GM12878 (cell line): Measurements from ENCODE around the gene ORM2. TPM values are rescaled to one million over a fixed set of nuclear protein-coding genes. Genes with fewer than 3 reads are reported as not detected.

Source experiments
- ATAC-seq: fragments of 200-7000 bp; cut with Tn5 transposase; 3 replicates; pipeline ENCODE4 v1.9.1; 2020; ENCODE audit warnings: mild to moderate bottlenecking, moderate library complexity
- BruUV-seq: library from RNA; stranded (reverse); fragments of 400-500 nt; replicated peaks from 2 replicates; lab custom pipeline; 2021; lab: Mats Ljungman, UMichigan
- CTCF ChIA-PET: fragments of 300-600 bp; sonication (Branson Sonifier 250); formaldehyde crosslinking; extraction: SDS; loops from one replicate; lab custom pipeline; 2021; ENCODE audit warnings: inconsistent platforms; lab: Yijun Ruan, JAX
- POLR2A ChIA-PET: fragments of 350-600 bp; formaldehyde crosslinking; extraction: SDS; loops from one replicate; lab custom pipeline; 2021; ENCODE audit warnings: inconsistent platforms; lab: Charles Lee
- RAD21 ChIA-PET: fragments of 300-600 bp; sonication (Branson Sonifier 250); formaldehyde crosslinking; loops from one replicate; lab custom pipeline; 2023; ENCODE audit warnings: antibody characterized with exemption; ENCODE audit not compliant: unreplicated experiment; lab: Charles Lee
- SMC1A ChIA-PET: fragments of 300-600 bp; sonication (Branson Sonifier 250); formaldehyde crosslinking; loops from one replicate; lab custom pipeline; 2023; ENCODE audit not compliant: unreplicated experiment, uncharacterized antibody; lab: Charles Lee
- DNase-seq: peaks from one replicate; pipeline ENCODE4 v3.0.0-alpha.2; 2011; ENCODE audit warnings: low read depth, low spot score
- FAIRE-seq: peaks from 3 replicates; lab custom pipeline; 2011; peaks lifted over from hg19 to GRCh38; lab: Jason Lieb, UNC
- H2AFZ ChIP-seq: 2 replicates; pipeline ENCODE4 v1.6.0; 2011; ENCODE audit warnings: low read depth, low read length, control low read depth; ENCODE audit not compliant: control insufficient read depth
- H3K27ac ChIP-seq: 2 replicates; pipeline ENCODE4 v1.5.1; 2011; ENCODE audit warnings: control low read depth; ENCODE audit not compliant: control insufficient read depth, insufficient read depth
- H3K27me3 ChIP-seq, 2 experiments: replicated peaks in 1 of 2; 2 replicates each; pipeline versions ENCODE4 v1.6.0 to v1.6.1; 2011; ENCODE audit warnings: low read length in 1 of 2; ENCODE audit not compliant: control insufficient read depth in 2 of 2, insufficient read depth in 2 of 2
- H3K36me3 ChIP-seq, 2 experiments: 2 replicates each; pipeline ENCODE4 v1.5.1; 2011; ENCODE audit warnings: low read length in 1 of 2; ENCODE audit not compliant: control insufficient read depth in 2 of 2, insufficient read depth in 2 of 2
- H3K4me1 ChIP-seq: 2 replicates; pipeline ENCODE4 v1.6.1; 2011; ENCODE audit warnings: mild to moderate bottlenecking, low read length, moderate library complexity, mixed read lengths; ENCODE audit not compliant: control insufficient read depth, insufficient read depth
- H3K4me2 ChIP-seq: 2 replicates; pipeline ENCODE4 v1.6.0; 2011; ENCODE audit warnings: control low read depth; ENCODE audit not compliant: control insufficient read depth, insufficient read depth
- H3K4me3 ChIP-seq: fragments of 200-600 bp; sonication (generic); 2 replicates; pipeline ENCODE4 v1.5.1; 2016
- H3K79me2 ChIP-seq: 2 replicates; pipeline ENCODE4 v1.6.0; 2011; ENCODE audit warnings: low read length; ENCODE audit not compliant: control insufficient read depth, insufficient read depth
- H3K9ac ChIP-seq: 2 replicates; pipeline ENCODE4 v1.8.0; 2011; ENCODE audit warnings: low read length, control low read depth, mixed read lengths; ENCODE audit not compliant: control insufficient read depth, insufficient read depth
- H3K9me3 ChIP-seq: replicated peaks from 3 replicates; pipeline ENCODE4 v1.5.1; 2011; ENCODE audit warnings: mild to moderate bottlenecking, low read length; ENCODE audit not compliant: control insufficient read depth, insufficient read depth
- H4K20me1 ChIP-seq: 2 replicates; pipeline ENCODE4 v1.6.0; 2011; ENCODE audit not compliant: control insufficient read depth, insufficient read depth
- ASH2L ChIP-seq: fragments of 300-600, 200-600 bp; sonication (generic); IDR thresholded peaks from 2 replicates; pipeline ENCODE4 v1.6.1; 2017; ENCODE audit warnings: low read depth, mild to moderate bottlenecking, borderline replicate concordance
- CEBPB ChIP-seq, 2 experiments: fragments of 150-350 bp in 1 of 2; IDR thresholded peaks; 2 replicates each; pipeline ENCODE4 v1.6.1; 2012 to 2014; ENCODE audit warnings: low read depth in 2 of 2, low read length in 2 of 2, borderline replicate concordance in 1 of 2, inconsistent platforms in 1 of 2
- FOXK2 ChIP-seq: fragments of 450-650 bp; IDR thresholded peaks from 2 replicates; pipeline ENCODE4 v1.6.1; 2017; ENCODE audit warnings: mild to moderate bottlenecking, moderate library complexity
- KLF5 ChIP-seq: fragments of 450-650 bp; IDR thresholded peaks from 2 replicates; pipeline ENCODE4 v1.6.1; 2014; ENCODE audit warnings: mild to moderate bottlenecking; ENCODE audit not compliant: partially characterized antibody
- MLLT1 ChIP-seq: fragments of 450-650 bp; IDR thresholded peaks from 2 replicates; pipeline ENCODE4 v1.6.1; 2016; ENCODE audit warnings: mild to moderate bottlenecking
- RCOR1 ChIP-seq: conservative IDR thresholded peaks from 2 replicates; pipeline ENCODE4 v1.6.1; 2012; ENCODE audit warnings: low read depth, low read length, improper control_type of control experiment
- RELB ChIP-seq: fragments of 450-650 bp; IDR thresholded peaks from 2 replicates; pipeline ENCODE4 v1.6.1; 2017; ENCODE audit warnings: low read depth, mild to moderate bottlenecking, moderate library complexity
- REST ChIP-seq: IDR thresholded peaks from 2 replicates; pipeline ENCODE4 v1.6.1; 2012; ENCODE audit warnings: mild to moderate bottlenecking, low read depth, low read length
- SIN3A ChIP-seq: IDR thresholded peaks from 2 replicates; pipeline ENCODE4 v1.6.1; 2012; ENCODE audit warnings: low read depth, low read length, improper control_type of control experiment
- SIX5 ChIP-seq: IDR thresholded peaks from 2 replicates; pipeline ENCODE4 v1.6.1; 2011; ENCODE audit warnings: mild to moderate bottlenecking, low read depth, low read length, moderate library complexity; ENCODE audit not compliant: severe bottlenecking
- SMAD5 ChIP-seq: IDR thresholded peaks from 2 replicates; pipeline ENCODE4 v1.6.1; 2016; ENCODE audit warnings: antibody characterized with exemption, low read depth
- ZNF207 ChIP-seq: fragments of 450-650 bp; IDR thresholded peaks from 2 replicates; pipeline ENCODE4 v1.6.1; 2014; ENCODE audit warnings: antibody characterized with exemption, mild to moderate bottlenecking, borderline replicate concordance
- WGBS: methylation state at CpG from one replicate; pipeline ENCODE4 v1.1.6; 2016; ENCODE audit warnings: low lambda C conversion rate; ENCODE audit not compliant: insufficient replicate concordance, insufficient coverage; ENCODE audit errors: missing lambda C conversion rate; 5-methylcytosine and 5-hydroxymethylcytosine counted together
- in situ Hi-C: fragments of 300-500 bp; cut with MboI; formaldehyde crosslinking; loops from 9 replicates; pipeline ENCODE4 v1.14.3; 2018; ENCODE audit warnings: mixed read lengths
- intact Hi-C: fragments of 100-400 bp; cut with micrococcal nuclease; formaldehyde crosslinking; loops from one replicate; pipeline ENCODE4 v1.14.2; 2022; ENCODE audit not compliant: unreplicated experiment
- polyA plus RNA-seq, 11 experiments: library from polyadenylated mRNA; depleted of rRNA in 4 of 11; unstranded in 6 of 11; stranded (reverse) in 5 of 11; fragments of >200 nt; fragmentation: Nextera tagmentation in 4 of 11; fragmentation: Illumina TruSeq in 1 of 11; extraction: Ambion mirVana in 4 of 11; extraction: Trizol in 1 of 11; gene quantifications; 1 replicate in 1 of 11; 2 replicates in 10 of 11; pipeline versions ENCODE4 v1.2.1 to v1.2.3, GENCODE V29; 2011 to 2016; ENCODE audit warnings: inconsistent platforms in 2 of 11, missing spikeins in 2 of 11, low read depth in 1 of 11
- total RNA-seq, 4 experiments: library from RNA; depleted of rRNA in 3 of 4; stranded (reverse); fragments of >200 nt in 3 of 4; fragmentation: Illumina TruSeq in 1 of 4; extraction: Trizol in 1 of 4; gene quantifications; 2 replicates each; pipeline versions ENCODE4 v1.2.1 to v1.2.3, GENCODE V29; 2013 to 2021

Gene ORM2
- total and polyA plus RNA-seq, 10 of the 15 experiments (the other 5 are each of a cell fraction or from before 2014, with no cell fraction given) = 0.64 TPM; not detected in 9

- TF ChIP-seq REST = no peak
Observed at GRCh38 chr9:114314256-114314867, 15.3 kb upstream of the ORM2 start (continued).

- POLR2A ChIA-PET = no interaction called here
Observed at GRCh38 chr9:114314881-114315722, 14.6 kb upstream of the ORM2 start.

More at GRCh38 chr9:114314881-114315722, 14.6 kb upstream of the ORM2 start:
- in situ Hi-C loops = no loop called here
- BruUV-seq = no TSS peak
- H3K36me3 ChIP-seq = no peaks in the 10 kb centered on the region
- H3K4me3 ChIP-seq = no peak overlapping the region
- SMC1A ChIA-PET = no interaction called here
- no peak for ATAC-seq
- H3K9ac ChIP-seq = no peak overlapping the region
- TF ChIP-seq ZNF207 (no peak), CEBPB (IDR thresholded peaks at IDR 0.05; ENCODE audit: borderline replicate concordance in 1 of 2, low read depth in 2 of 2, low read length in 2 of 2) (no peak), RELB (no peak), SIX5 (no peak), FOXK2 (no peak), MLLT1 (no peak), SMAD5 (no peak), KLF5 (no peak), SIN3A (no peak), ASH2L (no peak), RCOR1 (no peak)
- TF ChIP-seq, all 136 proteins: peak for 0
- no peaks in the 10 kb centered on the region for H3K4me1 ChIP-seq
- no peaks in the 10 kb centered on the region for H4K20me1 ChIP-seq
- H3K9me3 ChIP-seq = no peaks in the 10 kb centered on the region
- 58% methylated on average over 8 of the region's 8 CpGs for WGBS
- ChIA-PET CTCF (no interaction called here), RAD21 (no interaction called here)
- DNase-seq = no peak
- H3K27ac ChIP-seq = no peak overlapping the region
- H3K4me2 ChIP-seq = no peak overlapping the region
- H2AFZ ChIP-seq = no peak overlapping the region
- no peaks in the 10 kb centered on the region for H3K79me2 ChIP-seq
- intact Hi-C loops = no loop called here
- FAIRE-seq = no peak
- H3K27me3 ChIP-seq = no peaks in the 10 kb centered on the region; a peak in 1 of 4 replicates
